ENCODE measurements around the gene PNPLA7. TPM values are rescaled to one million over a fixed set of nuclear protein-coding genes. Genes with fewer than 3 reads are reported as not detected.

The PNPLA7 gene
- total RNA-seq, 4 donors from 2014 or later, result 0.26 to 25.7 (median 3.4) TPM

GRCh38 chr9:137421838-137422603 is 128.2 kb downstream of the PNPLA7 start:
- no peaks in the 10 kb centered on the region for H3K36me3 ChIP-seq
- H3K27me3 ChIP-seq, result no peaks in the 10 kb centered on the region
- DNase-seq, result no peak
- TF ChIP-seq POLR2A (IDR thresholded peaks at IDR 0.05) (no peak), CTCF (IDR thresholded peaks at IDR 0.05) (no peak)
- H3K4me3 ChIP-seq, result peak overlapping the region; percentile 57 to 98
- H3K27ac ChIP-seq, result peak overlapping the region; percentile 75 to 90
- intact Hi-C loops (cut with DNase I; ENCODE audit: low total_unique reads), result no loop called here
- peaks cover 0 to 9% of the 10 kb centered on the region in 2 donors for H3K4me1 ChIP-seq
- no peaks in the 10 kb centered on the region for H3K9me3 ChIP-seq

DNA sequence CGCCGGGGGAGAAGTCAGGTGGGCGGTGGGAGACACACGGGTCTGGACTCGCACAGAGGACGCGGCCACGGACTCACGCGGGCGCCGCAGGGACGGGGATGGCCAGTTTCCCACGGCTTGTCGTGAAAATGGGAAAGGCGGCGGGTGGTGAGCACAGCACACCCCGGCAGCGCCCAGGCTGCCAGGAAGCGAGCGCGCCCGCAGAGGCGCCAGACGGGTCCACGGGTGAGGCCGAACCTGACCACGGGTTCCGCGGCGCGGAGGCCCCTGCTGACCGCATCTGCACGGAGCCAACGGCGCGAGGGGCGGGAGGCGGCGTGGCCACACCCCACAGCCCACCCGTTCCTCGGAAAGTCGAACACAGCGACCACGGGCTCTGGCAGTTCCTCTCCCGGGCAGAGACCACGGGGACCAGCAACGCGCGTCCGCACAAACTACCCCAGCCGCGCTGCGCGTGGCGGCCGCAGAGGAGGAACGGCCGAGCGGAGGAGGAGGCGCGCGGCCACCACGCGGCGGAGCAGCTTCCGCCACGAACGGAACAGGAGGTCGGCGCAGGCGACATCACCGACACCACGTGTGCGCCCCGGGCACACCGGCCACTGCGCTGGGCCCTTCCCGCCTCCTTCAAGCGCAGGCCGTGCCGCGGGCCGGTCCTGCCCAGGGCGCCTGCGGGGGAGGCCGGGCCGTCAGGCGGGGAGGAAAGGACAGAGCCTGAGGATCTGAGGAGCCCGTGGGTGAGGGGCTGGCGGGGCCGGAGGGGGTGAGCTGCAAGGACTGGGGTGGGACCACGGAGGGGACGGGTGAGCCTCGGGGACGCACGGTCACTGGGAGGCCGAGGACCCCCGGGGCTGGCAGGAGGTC is 132.8 kb downstream of the PNPLA7 start:
- H3K4me1 ChIP-seq, result peaks cover 0 to 2% of the 10 kb centered on the region in 2 donors
- intact Hi-C loops (cut with DNase I; ENCODE audit: low total_unique reads), result loop anchor here (10.0 kb wide), 1 partner anchor 113 kb away; the partner anchor contains the start of gene NRARP
- no peaks in the 10 kb centered on the region for H3K36me3 ChIP-seq
- no peak overlapping the region for H3K27ac ChIP-seq
- no peaks in the 10 kb centered on the region for H3K27me3 ChIP-seq
- TF ChIP-seq CTCF (IDR thresholded peaks at IDR 0.05) (no peak), POLR2A (IDR thresholded peaks at IDR 0.05) (no peak)
- H3K4me3 ChIP-seq, result peak overlapping the region in 1 of 2 donors; percentile 18
- no peaks in the 10 kb centered on the region for H3K9me3 ChIP-seq
- no peak for DNase-seq

DNA sequence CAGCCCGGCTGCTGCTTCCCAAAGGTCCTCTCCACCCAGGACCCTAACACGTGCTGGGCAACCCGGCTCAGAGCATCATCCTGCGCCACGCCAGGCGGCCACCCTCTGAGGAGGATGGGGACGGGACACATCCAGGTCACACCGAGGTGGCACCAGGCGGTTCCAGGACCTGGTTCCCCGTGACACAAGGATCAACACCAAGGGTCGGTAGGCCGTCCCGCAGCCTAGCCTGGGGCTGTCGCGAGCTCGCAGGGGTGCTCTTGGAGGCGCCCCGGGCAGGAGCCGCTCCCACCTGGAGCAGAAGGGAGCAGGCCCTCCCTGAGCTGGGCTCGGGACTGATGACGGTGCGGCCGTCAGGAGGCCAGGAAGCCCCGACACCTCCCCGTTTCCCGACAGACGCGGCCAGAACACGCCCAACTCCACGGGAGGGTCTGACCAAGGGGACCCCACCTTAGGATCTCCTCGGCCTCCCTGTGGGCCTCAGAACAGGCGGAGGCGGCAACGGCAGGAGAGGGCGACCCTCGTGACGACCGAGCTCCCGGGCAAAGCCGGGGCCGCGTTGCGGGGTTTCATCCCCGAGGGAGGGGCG is 133.5 kb downstream of the PNPLA7 start:
- Histone ChIP-seq H3K36me3 (no peaks in the 10 kb centered on the region), H3K4me1 (peaks cover 0 to 8% of the 10 kb centered on the region in 2 donors), H3K27me3 (no peaks in the 10 kb centered on the region), H3K4me3 (peak overlapping the region in 1 of 2 donors; percentile 18), H3K27ac (no peak overlapping the region), H3K9me3 (no peaks in the 10 kb centered on the region)
- TF ChIP-seq CTCF (IDR thresholded peaks at IDR 0.05), result no peak
- no peak for TF ChIP-seq POLR2A (IDR thresholded peaks at IDR 0.05)
- intact Hi-C loops (cut with DNase I; ENCODE audit: low total_unique reads), result loop anchor here (10.0 kb wide), 1 partner anchor 112 kb away; the partner anchor contains the start of gene NRARP
- no peak for DNase-seq

DNA sequence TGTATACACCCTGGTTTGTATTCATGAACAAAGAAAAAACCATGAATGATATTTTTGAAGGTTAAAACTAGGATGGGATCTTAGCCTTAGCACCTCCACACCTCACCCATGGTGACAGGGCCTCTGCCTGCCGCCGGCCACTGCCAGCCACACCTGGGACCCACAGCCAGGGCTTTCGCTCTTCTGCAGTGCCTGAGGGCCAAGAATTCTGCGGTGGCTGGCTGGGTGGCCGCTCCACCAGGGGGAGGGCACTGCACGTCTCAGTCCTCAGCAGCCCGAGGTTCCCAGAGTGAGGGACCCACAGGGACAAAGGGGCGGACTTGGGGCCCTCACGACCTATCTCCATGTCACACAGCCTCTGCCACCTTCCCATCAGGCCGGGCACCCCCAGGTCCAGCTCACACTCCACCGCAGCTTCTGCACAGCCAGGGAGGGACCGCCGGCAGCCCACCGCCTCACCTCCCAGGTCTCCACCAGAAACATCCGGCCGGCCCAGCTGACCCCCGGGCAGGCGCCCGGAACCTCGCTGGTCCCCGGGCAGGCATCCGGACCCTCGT is 134.1 kb downstream of the PNPLA7 start:
- intact Hi-C loops (cut with DNase I; ENCODE audit: low total_unique reads), result loop anchor here (10.0 kb wide), 1 partner anchor 111 kb away; the partner anchor contains the start of gene NRARP
- Histone ChIP-seq H3K27ac (no peak overlapping the region), H3K9me3 (no peaks in the 10 kb centered on the region), H3K4me3 (no peak overlapping the region), H3K36me3 (no peaks in the 10 kb centered on the region), H3K27me3 (no peaks in the 10 kb centered on the region), H3K4me1 (peaks cover 0 to 9% of the 10 kb centered on the region in 2 donors)
- no peak for DNase-seq
- TF ChIP-seq POLR2A (IDR thresholded peaks at IDR 0.05), result no peak
- TF ChIP-seq CTCF (IDR thresholded peaks at IDR 0.05), result no peak
